Upper lobe of left lung (tissue), 6 donors: ENCODE measurements around the gene CNTNAP2. TPM values are rescaled to one million over a fixed set of nuclear protein-coding genes. Genes with fewer than 3 reads are reported as not detected.

ENCODE experiments used
- ATAC-seq, 2 donors: fragments of 200-7000 bp; cut with Tn5 transposase; one replicate each; pipeline ENCODE4 v1.9.1; 2022; ENCODE audit warnings: mild to moderate bottlenecking in 2 of 2, moderate library complexity in 2 of 2; ENCODE audit not compliant: low FRiP score in 2 of 2
- DNase-seq, 2 donors: peaks; one replicate each; pipeline ENCODE4 v3.0.0-alpha.2; 2019 to 2020
- H3K27ac ChIP-seq, 4 donors: fragments of 200-600 bp; sonication (generic); one replicate each; pipeline ENCODE4 v1.5.1; 2016 to 2019
- H3K27me3 ChIP-seq, 4 donors: fragments of 200-600 bp; sonication (generic); one replicate each; pipeline ENCODE4 v1.5.1; 2017 to 2019
- H3K36me3 ChIP-seq, 4 donors: fragments of 200-600 bp; sonication (generic); one replicate each; pipeline ENCODE4 v1.5.1; 2016 to 2019
- H3K4me1 ChIP-seq, 4 donors: fragments of 200-600 bp; sonication (generic); one replicate each; pipeline ENCODE4 v1.5.1; 2018 to 2019
- H3K4me3 ChIP-seq, 4 donors: fragments of 200-600 bp; sonication (generic); one replicate each; pipeline ENCODE4 v1.5.1; 2017 to 2019; ENCODE audit warnings: mild to moderate bottlenecking in 2 of 4, moderate library complexity in 1 of 4
- H3K9me3 ChIP-seq, 4 donors: fragments of 200-600 bp; sonication (generic); one replicate each; pipeline ENCODE4 v1.5.1; 2018 to 2019
- EP300 ChIP-seq, 4 donors: sonication (generic); formaldehyde crosslinking; IDR thresholded peaks; one replicate each; pipeline ENCODE4 v1.5.1; 2017; ENCODE audit warnings: antibody characterized with exemption in 4 of 4, control low read depth in 2 of 4
- POLR2A ChIP-seq, 4 donors: fragments of 450-650 bp; IDR thresholded peaks; one replicate each; pipeline ENCODE4 v1.5.1; 2016 to 2017; ENCODE audit warnings: antibody characterized with exemption in 4 of 4, mild to moderate bottlenecking in 2 of 4
- POLR2AphosphoS5 ChIP-seq, 2 donors: sonication (generic); formaldehyde crosslinking; IDR thresholded peaks; one replicate each; pipeline ENCODE4 v1.5.1; 2017; ENCODE audit warnings: antibody characterized with exemption in 2 of 2
- WGBS, 2 donors: methylation state at CpG; one replicate each; pipeline ENCODE4 v1.1.5; 2017 to 2018; 5-methylcytosine and 5-hydroxymethylcytosine counted together
- total RNA-seq, 6 donors: library from RNA; depleted of rRNA in 4 of 6; stranded (reverse); fragments of >200 nt in 4 of 6; gene quantifications; one replicate each; pipeline versions ENCODE4 v1.1.0 to v1.2.1, GENCODE V29; 2016 to 2021
- TF ChIP-seq, protein P1 (sequence below), 6 experiments: fragments of 450-650 bp in 4 of 6; fragments of 200-600 bp in 2 of 6; sonication (generic) in 2 of 6; IDR thresholded peaks; one replicate each; pipeline ENCODE4 v1.5.1; 2016 to 2019; ENCODE audit warnings: antibody characterized with exemption in 6 of 6
- donor health status: DM: no; HTN: no; CAD: no; lungs with moderate emphysema.
- donor health status: DM: no; HTN: yes; CAD: no; lungs with severe emphysema.

The CNTNAP2 gene
- total RNA-seq, 6 donors from 2014 or later, result 0.06 to 1.0 (median 0.37) TPM

DNA sequence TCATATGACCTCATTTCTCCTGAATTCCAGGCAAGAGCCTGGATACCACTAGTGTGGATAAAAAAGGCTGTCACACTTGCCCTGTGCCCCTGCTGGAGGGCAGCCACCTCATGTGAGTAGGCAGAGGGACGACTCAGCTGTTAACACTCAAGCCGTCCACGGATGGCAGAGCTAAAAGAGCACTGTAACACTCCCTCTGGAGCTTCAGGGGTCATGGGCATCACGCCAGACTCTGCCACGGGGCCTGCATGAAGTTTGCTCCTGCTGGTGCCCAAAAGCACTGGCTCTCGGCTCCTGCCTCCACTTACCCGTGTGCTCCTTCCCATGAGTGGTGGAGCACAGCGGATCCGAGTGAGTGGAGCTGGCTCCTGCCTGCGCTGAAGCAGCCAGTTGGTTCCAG, 1554.2 kb downstream of the CNTNAP2 start:
- no peaks in the 10 kb centered on the region for H3K36me3 ChIP-seq
- ATAC-seq, result no peak
- H3K27ac ChIP-seq, result no peak overlapping the region
- no peak overlapping the region for H3K4me3 ChIP-seq
- H3K4me1 ChIP-seq, result no peaks in the 10 kb centered on the region
- H3K27me3 ChIP-seq, result no peaks in the 10 kb centered on the region
- 86 to 90% methylated on average over 8 to 10 of the region's 10 CpGs for WGBS, 2 donors
- peak in 1 of 2 donors; percentile 21 for DNase-seq
- no peaks in the 10 kb centered on the region for H3K9me3 ChIP-seq
- TF ChIP-seq EP300 (IDR thresholded peaks at IDR 0.05) (no peak), POLR2AphosphoS5 (IDR thresholded peaks at IDR 0.05) (no peak), POLR2A (IDR thresholded peaks at IDR 0.05) (no peak)
- TF ChIP-seq, protein P1, sequence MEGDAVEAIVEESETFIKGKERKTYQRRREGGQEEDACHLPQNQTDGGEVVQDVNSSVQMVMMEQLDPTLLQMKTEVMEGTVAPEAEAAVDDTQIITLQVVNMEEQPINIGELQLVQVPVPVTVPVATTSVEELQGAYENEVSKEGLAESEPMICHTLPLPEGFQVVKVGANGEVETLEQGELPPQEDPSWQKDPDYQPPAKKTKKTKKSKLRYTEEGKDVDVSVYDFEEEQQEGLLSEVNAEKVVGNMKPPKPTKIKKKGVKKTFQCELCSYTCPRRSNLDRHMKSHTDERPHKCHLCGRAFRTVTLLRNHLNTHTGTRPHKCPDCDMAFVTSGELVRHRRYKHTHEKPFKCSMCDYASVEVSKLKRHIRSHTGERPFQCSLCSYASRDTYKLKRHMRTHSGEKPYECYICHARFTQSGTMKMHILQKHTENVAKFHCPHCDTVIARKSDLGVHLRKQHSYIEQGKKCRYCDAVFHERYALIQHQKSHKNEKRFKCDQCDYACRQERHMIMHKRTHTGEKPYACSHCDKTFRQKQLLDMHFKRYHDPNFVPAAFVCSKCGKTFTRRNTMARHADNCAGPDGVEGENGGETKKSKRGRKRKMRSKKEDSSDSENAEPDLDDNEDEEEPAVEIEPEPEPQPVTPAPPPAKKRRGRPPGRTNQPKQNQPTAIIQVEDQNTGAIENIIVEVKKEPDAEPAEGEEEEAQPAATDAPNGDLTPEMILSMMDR (IDR thresholded peaks at IDR 0.05), result no peak

DNA sequence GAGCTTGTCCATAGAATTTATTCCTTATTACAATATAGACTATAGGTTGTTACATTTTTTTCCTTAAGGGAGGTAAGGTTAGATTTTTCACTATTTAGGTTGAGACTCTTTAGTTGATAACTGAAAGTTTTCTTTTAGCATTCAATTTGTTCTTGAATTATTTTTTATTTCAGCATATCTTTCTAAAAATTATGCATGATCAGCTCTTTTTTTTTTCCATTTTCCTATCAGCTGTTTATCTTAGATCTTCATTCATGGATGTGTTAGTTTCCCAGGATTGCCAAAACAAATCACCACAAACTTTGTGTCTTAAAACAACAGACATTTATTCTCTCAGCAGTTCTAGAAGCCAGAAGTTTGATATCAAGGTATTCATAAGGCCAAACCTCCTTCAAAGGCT, 1558.1 kb downstream of the CNTNAP2 start:
- H3K27me3 ChIP-seq, result no peaks in the 10 kb centered on the region
- no peaks in the 10 kb centered on the region for H3K4me1 ChIP-seq
- H3K27ac ChIP-seq, result no peak overlapping the region
- H3K9me3 ChIP-seq, result no peaks in the 10 kb centered on the region
- no peak overlapping the region for H3K4me3 ChIP-seq
- DNase-seq (no peak), ATAC-seq (no peak)
- TF ChIP-seq, protein P1 (IDR thresholded peaks at IDR 0.05), result no peak
- TF ChIP-seq POLR2AphosphoS5 (IDR thresholded peaks at IDR 0.05), result no peak
- no peak for TF ChIP-seq POLR2A (IDR thresholded peaks at IDR 0.05)
- no peak for TF ChIP-seq EP300 (IDR thresholded peaks at IDR 0.05)
- H3K36me3 ChIP-seq, result no peaks in the 10 kb centered on the region

DNA sequence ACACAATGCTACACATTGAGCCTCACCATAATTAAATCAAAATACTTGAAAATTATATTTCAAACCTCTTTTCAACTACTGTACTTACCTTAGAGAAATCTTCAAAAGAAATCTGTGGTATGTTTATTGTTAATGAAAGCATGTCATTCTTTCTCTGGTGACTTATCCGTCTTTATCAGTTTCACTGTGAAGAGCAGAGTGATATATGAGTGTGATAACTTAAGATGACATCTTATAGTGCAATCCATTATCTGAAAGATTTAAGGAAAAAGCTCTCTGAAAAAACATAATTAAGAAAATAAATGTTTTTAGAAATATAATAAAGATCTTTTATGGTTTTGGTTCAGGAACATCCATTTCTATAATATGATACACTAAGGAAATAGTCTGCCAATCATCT, 1562.3 kb downstream of the CNTNAP2 start:
- no peak for DNase-seq
- H3K27me3 ChIP-seq, result no peaks in the 10 kb centered on the region
- TF ChIP-seq, protein P1 (IDR thresholded peaks at IDR 0.05), result no peak
- TF ChIP-seq POLR2AphosphoS5 (IDR thresholded peaks at IDR 0.05) (no peak), EP300 (IDR thresholded peaks at IDR 0.05) (no peak), POLR2A (IDR thresholded peaks at IDR 0.05) (no peak)
- ATAC-seq, result no peak
- H3K4me3 ChIP-seq, result no peak overlapping the region
- H3K36me3 ChIP-seq, result no peaks in the 10 kb centered on the region
- WGBS, 2 donors, result 78 to 82% methylated on average over 1 of the region's 1 CpG
- no peak overlapping the region for H3K27ac ChIP-seq
- H3K4me1 ChIP-seq, result no peaks in the 10 kb centered on the region
- no peaks in the 10 kb centered on the region for H3K9me3 ChIP-seq

DNA sequence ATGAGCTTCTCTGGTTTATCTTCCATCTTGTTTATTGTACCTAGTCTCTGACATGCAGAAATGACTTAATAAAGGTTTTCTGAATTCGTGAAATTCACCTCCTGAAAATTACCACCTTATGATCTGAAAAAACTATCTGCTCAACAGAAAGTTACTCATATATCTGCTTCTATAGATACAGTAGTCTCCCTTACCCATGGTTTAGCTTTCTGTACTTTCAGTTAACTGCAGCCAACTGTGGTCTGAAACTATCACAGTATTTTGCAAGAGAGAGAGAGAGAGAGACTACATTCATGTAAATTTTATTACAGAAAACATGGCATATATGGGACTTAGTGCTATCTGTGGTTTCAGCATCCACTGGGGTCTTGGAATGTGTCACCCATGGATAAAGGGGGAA, 1564.9 kb downstream of the CNTNAP2 start:
- no peak for ATAC-seq
- TF ChIP-seq EP300 (IDR thresholded peaks at IDR 0.05), result no peak
- TF ChIP-seq POLR2A (IDR thresholded peaks at IDR 0.05), result no peak
- no peak for TF ChIP-seq POLR2AphosphoS5 (IDR thresholded peaks at IDR 0.05)
- TF ChIP-seq, protein P1 (IDR thresholded peaks at IDR 0.05), result no peak
- no peaks in the 10 kb centered on the region for H3K36me3 ChIP-seq
- no peak for DNase-seq
- H3K4me1 ChIP-seq, result no peaks in the 10 kb centered on the region
- no peak overlapping the region for H3K27ac ChIP-seq
- no peak overlapping the region for H3K4me3 ChIP-seq
- no peaks in the 10 kb centered on the region for H3K9me3 ChIP-seq
- WGBS, 2 donors, result 56 to 70% methylated on average over 1 of the region's 1 CpG
- H3K27me3 ChIP-seq, result no peaks in the 10 kb centered on the region

DNA sequence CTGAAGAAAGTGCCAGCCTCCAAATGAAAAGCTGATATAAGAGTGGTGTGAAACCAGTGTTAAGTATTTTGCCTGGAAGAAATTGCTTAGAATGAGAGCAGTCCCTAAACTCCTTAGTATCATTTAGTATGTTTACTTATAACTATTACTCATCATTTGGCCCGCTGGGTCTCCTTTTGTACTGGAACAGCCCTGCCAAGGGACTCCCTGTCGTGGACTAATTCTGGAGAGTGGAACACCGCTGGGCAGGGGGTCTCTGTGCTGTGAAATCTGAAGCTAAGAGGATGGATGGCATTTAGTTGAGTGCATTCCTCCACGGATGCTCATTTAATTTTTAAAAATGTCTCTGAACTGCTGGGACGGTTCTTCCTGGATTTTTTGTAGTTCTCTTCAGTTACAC, 1584.1 kb downstream of the CNTNAP2 start:
- TF ChIP-seq, protein P1 (IDR thresholded peaks at IDR 0.05), result no peak
- TF ChIP-seq POLR2A (IDR thresholded peaks at IDR 0.05) (no peak), EP300 (IDR thresholded peaks at IDR 0.05) (no peak), POLR2AphosphoS5 (IDR thresholded peaks at IDR 0.05) (no peak)
- ATAC-seq, result no peak
- WGBS, 2 donors, result 62 to 65% methylated on average over 5 of the region's 5 CpGs

More for the DNA sequence above, 1584.1 kb downstream of the CNTNAP2 start:
- no peak for DNase-seq
- Histone ChIP-seq H3K9me3 (no peaks in the 10 kb centered on the region), H3K4me3 (no peak overlapping the region), H3K27ac (no peak overlapping the region), H3K4me1 (no peaks in the 10 kb centered on the region), H3K36me3 (no peaks in the 10 kb centered on the region), H3K27me3 (no peaks in the 10 kb centered on the region)
